ENCODE measurements around the gene ADCY1.

Gene ADCY1

DNA sequence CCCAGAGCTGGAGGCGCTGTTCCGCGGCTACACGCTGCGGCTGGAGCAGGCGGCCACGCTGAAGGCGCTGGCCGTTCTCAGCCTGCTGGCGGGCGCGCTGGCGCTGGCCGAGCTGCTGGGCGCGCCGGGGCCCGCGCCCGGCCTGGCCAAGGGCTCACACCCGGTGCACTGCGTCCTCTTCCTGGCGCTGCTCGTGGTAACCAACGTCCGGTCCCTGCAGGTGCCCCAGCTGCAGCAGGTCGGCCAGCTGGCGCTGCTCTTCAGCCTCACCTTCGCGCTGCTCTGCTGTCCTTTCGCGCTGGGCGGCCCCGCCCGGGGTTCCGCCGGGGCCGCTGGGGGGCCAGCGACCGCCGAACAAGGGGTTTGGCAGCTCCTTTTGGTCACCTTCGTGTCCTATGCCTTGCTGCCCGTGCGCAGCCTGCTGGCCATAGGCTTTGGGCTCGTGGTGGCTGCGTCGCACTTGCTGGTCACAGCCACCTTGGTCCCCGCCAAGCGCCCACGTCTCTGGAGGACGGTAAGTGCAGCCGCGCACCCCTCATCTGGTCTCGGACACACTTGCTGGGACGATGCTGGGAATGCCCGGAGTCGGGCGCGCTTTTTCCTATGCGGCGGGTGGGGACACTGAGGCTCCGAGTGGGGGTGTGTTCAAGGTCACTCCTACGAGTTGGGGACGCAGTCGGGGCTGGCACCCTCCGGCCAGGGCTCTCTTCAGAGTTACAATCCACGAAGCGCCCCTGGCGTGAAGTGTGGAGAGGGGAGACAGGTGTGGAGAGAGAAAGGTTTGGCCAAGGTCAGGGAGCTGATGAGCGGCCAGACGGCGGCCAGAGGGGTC, 717 bp downstream of the ADCY1 start:
- Histone ChIP-seq H3K9ac (ENCODE audit: low read length) (peak overlapping the region; percentile 37; the same call in 1 of the 2 replicates), H3K27ac (ENCODE audit: low read depth, low read length) (no peak overlapping the region)

DNA sequence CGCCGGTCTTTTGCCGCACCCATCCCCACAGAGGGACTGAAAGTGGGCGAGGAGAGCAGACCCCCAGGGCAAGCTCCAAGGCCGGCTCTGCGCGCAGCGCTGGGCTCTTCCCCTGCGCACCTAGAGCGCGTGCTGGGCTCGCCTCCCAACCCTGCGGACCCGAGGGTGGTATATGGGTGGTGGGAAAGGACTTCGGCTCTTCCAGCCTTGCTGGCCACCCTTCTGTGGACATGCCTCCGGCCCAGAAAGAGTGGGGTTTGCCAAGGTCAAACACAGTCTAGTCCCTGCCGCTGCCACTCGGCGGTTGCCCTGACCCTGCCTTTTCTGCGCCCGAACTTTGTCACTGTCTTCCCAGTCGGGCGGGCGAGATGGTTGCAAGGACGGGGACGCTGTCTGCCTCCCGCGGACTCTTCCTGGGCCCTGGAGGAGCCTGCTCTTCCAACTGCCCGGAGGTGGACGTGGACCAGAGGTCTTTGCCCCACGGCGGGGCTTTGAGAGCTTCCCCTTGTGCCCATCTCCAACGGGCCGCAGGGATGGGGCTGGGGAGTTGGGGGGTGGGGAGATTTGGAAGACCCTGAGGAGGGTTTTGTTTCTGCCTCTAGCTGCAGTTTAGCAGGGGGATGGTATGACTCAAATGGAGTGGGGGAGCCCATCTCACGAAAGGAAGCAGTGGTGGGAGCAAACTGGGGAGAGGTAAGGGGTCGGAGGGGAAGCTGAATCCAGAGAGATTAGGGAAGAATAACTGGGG, 1.5 kb downstream of the ADCY1 start:
- Histone ChIP-seq H3K4me2 (ENCODE audit: low read depth, low read length, poor library complexity, severe bottlenecking) (no peak overlapping the region), H3K27me3 (ENCODE audit: low read length) (no peaks in the 10 kb centered on the region), H3K27ac (ENCODE audit: low read depth, low read length) (no peak overlapping the region), H3K4me3 (ENCODE audit: insufficient read depth, low read length, poor library complexity, severe bottlenecking) (no peak overlapping the region), H4K20me1 (ENCODE audit: low read depth, low read length) (no peaks in the 10 kb centered on the region), H3K36me3 (ENCODE audit: low read length) (no peaks in the 10 kb centered on the region), H3K9me3 (ENCODE audit: insufficient read depth, low read length) (no peaks in the 10 kb centered on the region), H3K9me2 (replicated peaks; ENCODE audit: insufficient read depth, low read length) (no peaks in the 10 kb centered on the region), H2AFZ (ENCODE audit: low read depth, low read length, severe bottlenecking) (no peak overlapping the region), H3K79me2 (ENCODE audit: insufficient read depth, low read length) (no peaks in the 10 kb centered on the region), H3K9ac (ENCODE audit: low read length) (no peak overlapping the region), H3F3A (ENCODE audit: insufficient read depth) (no peaks in the 10 kb centered on the region)
- no peak for TF ChIP-seq EZH2phosphoT487 (conservative IDR thresholded peaks at IDR 0.05; ENCODE audit: low read length)
- TF ChIP-seq, protein P1, sequence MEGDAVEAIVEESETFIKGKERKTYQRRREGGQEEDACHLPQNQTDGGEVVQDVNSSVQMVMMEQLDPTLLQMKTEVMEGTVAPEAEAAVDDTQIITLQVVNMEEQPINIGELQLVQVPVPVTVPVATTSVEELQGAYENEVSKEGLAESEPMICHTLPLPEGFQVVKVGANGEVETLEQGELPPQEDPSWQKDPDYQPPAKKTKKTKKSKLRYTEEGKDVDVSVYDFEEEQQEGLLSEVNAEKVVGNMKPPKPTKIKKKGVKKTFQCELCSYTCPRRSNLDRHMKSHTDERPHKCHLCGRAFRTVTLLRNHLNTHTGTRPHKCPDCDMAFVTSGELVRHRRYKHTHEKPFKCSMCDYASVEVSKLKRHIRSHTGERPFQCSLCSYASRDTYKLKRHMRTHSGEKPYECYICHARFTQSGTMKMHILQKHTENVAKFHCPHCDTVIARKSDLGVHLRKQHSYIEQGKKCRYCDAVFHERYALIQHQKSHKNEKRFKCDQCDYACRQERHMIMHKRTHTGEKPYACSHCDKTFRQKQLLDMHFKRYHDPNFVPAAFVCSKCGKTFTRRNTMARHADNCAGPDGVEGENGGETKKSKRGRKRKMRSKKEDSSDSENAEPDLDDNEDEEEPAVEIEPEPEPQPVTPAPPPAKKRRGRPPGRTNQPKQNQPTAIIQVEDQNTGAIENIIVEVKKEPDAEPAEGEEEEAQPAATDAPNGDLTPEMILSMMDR (IDR thresholded peaks at IDR 0.05; ENCODE audit: insufficient read depth, low read length, poor library complexity, severe bottlenecking): no peak

More for the DNA sequence above, 717 bp downstream of the ADCY1 start:
- Histone ChIP-seq H3K9me2 (replicated peaks; ENCODE audit: insufficient read depth, low read length) (no peaks in the 10 kb centered on the region), H3K4me3 (ENCODE audit: insufficient read depth, low read length, poor library complexity, severe bottlenecking) (peak overlapping the region; percentile 50), H4K20me1 (ENCODE audit: low read depth, low read length) (no peaks in the 10 kb centered on the region), H2AFZ (ENCODE audit: low read depth, low read length, severe bottlenecking) (no peak overlapping the region), H3K4me2 (ENCODE audit: low read depth, low read length, poor library complexity, severe bottlenecking) (peak overlapping the region; percentile 35), H3K79me2 (ENCODE audit: insufficient read depth, low read length) (no peaks in the 10 kb centered on the region), H3K36me3 (ENCODE audit: low read length) (no peaks in the 10 kb centered on the region), H3K27me3 (ENCODE audit: low read length) (no peaks in the 10 kb centered on the region), H3F3A (ENCODE audit: insufficient read depth) (no peaks in the 10 kb centered on the region), H3K9me3 (ENCODE audit: insufficient read depth, low read length) (no peaks in the 10 kb centered on the region)
- TF ChIP-seq, protein P1 (IDR thresholded peaks at IDR 0.05; ENCODE audit: insufficient read depth, low read length, poor library complexity, severe bottlenecking): no peak
- TF ChIP-seq EZH2phosphoT487 (conservative IDR thresholded peaks at IDR 0.05; ENCODE audit: low read length): 0 out of 2 replicates have a peak, but pooled peaks have one; percentile 50

DNA sequence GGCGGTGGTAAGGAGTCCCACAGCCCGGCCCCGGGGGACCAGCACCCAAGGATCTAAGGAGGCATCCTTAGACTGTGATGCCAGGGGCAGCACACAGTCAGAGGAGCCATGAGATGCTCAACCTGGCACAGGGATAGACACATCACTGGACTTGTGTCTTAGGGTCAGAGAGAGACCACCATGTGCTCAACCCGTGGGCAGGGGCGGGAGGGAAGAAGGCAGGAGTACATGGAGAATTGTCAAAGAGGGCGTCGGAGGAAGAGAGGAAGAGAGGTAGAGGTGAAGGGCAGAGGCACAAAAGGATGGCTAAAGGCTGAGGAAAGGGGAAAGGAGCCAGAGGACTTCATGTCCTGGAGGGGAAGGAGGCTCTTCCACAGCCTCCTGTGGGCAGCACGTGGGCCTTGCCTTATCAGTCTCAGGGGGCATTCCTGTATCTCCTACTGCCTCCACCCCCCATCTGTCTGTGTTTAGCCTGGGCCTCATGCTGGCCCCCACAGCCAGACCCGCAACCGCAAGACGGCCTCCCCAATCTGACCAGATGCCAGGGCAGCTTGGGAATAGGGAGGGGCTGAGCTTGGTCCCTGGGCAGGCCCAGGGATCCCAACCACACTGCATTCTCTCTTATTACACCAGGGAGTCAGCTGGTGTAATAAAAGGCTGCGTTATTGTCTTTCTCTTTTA, 2.2 kb downstream of the ADCY1 start:
- no peaks in the 10 kb centered on the region for H4K20me1 ChIP-seq (ENCODE audit: low read depth, low read length)
- H3K79me2 ChIP-seq (ENCODE audit: insufficient read depth, low read length): no peaks in the 10 kb centered on the region
- H3K27me3 ChIP-seq (ENCODE audit: low read length): no peaks in the 10 kb centered on the region
- no peak overlapping the region for H3K27ac ChIP-seq (ENCODE audit: low read depth, low read length)
- no peak overlapping the region for H3K9ac ChIP-seq (ENCODE audit: low read length)
- no peaks in the 10 kb centered on the region for H3F3A ChIP-seq (ENCODE audit: insufficient read depth)
- no peaks in the 10 kb centered on the region for H3K36me3 ChIP-seq (ENCODE audit: low read length)
- no peak overlapping the region for H3K4me3 ChIP-seq (ENCODE audit: insufficient read depth, low read length, poor library complexity, severe bottlenecking)
- no peak overlapping the region for H3K4me2 ChIP-seq (ENCODE audit: low read depth, low read length, poor library complexity, severe bottlenecking)
- TF ChIP-seq EZH2phosphoT487 (conservative IDR thresholded peaks at IDR 0.05; ENCODE audit: low read length): no peak
- TF ChIP-seq, protein P1 (IDR thresholded peaks at IDR 0.05; ENCODE audit: insufficient read depth, low read length, poor library complexity, severe bottlenecking): no peak
- no peak overlapping the region for H2AFZ ChIP-seq (ENCODE audit: low read depth, low read length, severe bottlenecking)
- H3K9me2 ChIP-seq (replicated peaks; ENCODE audit: insufficient read depth, low read length): no peaks in the 10 kb centered on the region
- no peaks in the 10 kb centered on the region for H3K9me3 ChIP-seq (ENCODE audit: insufficient read depth, low read length)

All from SU-DHL-6 (cell line).